Transverse colon (tissue), 4 donors: ENCODE measurements around the gene CDK13. TPM values are rescaled to one million over a fixed set of nuclear protein-coding genes. Genes with fewer than 3 reads are reported as not detected.

ENCODE experiments used
- DNase-seq: peaks from one replicate; pipeline ENCODE4 v3.0.0-alpha.2; 2019
- H3K27ac ChIP-seq, 4 donors: fragments of 200-600 bp; sonication (generic); 2 replicates each; pipeline ENCODE4 v1.5.1; 2016 to 2018; ENCODE audit warnings: inconsistent platforms in 4 of 4
- H3K27me3 ChIP-seq: fragments of 200-600 bp; sonication (generic); 2 replicates; pipeline ENCODE4 v1.5.1; 2017; ENCODE audit warnings: inconsistent platforms
- H3K36me3 ChIP-seq, 4 donors: fragments of 200-600 bp; sonication (generic); 2 replicates each; pipeline ENCODE4 v1.5.1; 2017 to 2019; ENCODE audit warnings: inconsistent platforms in 4 of 4
- H3K4me1 ChIP-seq, 4 donors: fragments of 200-600 bp; sonication (generic); 2 replicates each; pipeline ENCODE4 v1.5.1; 2017 to 2020; ENCODE audit warnings: inconsistent platforms in 4 of 4
- H3K4me3 ChIP-seq, 4 donors: fragments of 200-600 bp; sonication (generic); 1 replicate in 1 of 4; 2 replicates in 3 of 4; pipeline versions ENCODE4 v1.5.1 to v1.6.1; 2017 to 2019; ENCODE audit warnings: inconsistent platforms in 4 of 4
- H3K9me3 ChIP-seq, 2 donors: fragments of 200-600 bp; sonication (generic); 2 replicates each; pipeline ENCODE4 v1.5.1; 2017 to 2019; ENCODE audit warnings: inconsistent platforms in 2 of 2
- EP300 ChIP-seq: sonication (generic); formaldehyde crosslinking; IDR thresholded peaks from one replicate; pipeline ENCODE4 v1.6.1; 2017; ENCODE audit warnings: antibody characterized with exemption, low read depth
- POLR2A ChIP-seq: fragments of 450-650 bp; IDR thresholded peaks from one replicate; pipeline ENCODE4 v1.6.1; 2016; ENCODE audit warnings: antibody characterized with exemption, mild to moderate bottlenecking, moderate library complexity
- POLR2AphosphoS5 ChIP-seq, 3 donors: sonication (generic); formaldehyde crosslinking; IDR thresholded peaks; one replicate each; pipeline ENCODE4 v1.6.1; 2016; ENCODE audit warnings: antibody characterized with exemption in 3 of 3
- whole genome bisulfite sequencing, 2 donors: methylation state at CpG; one replicate each; pipeline ENCODE4 v1.1.5; 2018; ENCODE audit warnings: low coverage in 1 of 2; 5-methylcytosine and 5-hydroxymethylcytosine counted together
- in situ Hi-C, 4 donors: fragments of 200-750 bp; cut with MboI; loops; one replicate each; pipeline versions ENCODE4 v1.15.0 to v1.15.1; 2017; ENCODE audit warnings: low sequenced_read_pairs in 3 of 4, low pct_ligation_motif_present in 1 of 4, low pct_unique_long_range_greater_than_20kb in 1 of 4
- intact Hi-C: fragments of 100-400 bp; cut with DNase I; formaldehyde crosslinking; loops from one replicate; pipeline ENCODE4 v1.15.1; 2023; ENCODE audit warnings: low total_unique reads
- total RNA-seq, 4 donors: library from RNA; depleted of rRNA; stranded (reverse); fragments of >200 nt; gene quantifications; one replicate each; pipeline ENCODE4 v1.1.0, GENCODE V29; 2016
- TF ChIP-seq, protein P1 (sequence below), 5 experiments: fragments of 200-600 bp in 3 of 5; fragments of 450-650 bp in 2 of 5; sonication (generic) in 3 of 5; IDR thresholded peaks; 1 replicate in 2 of 5; 2 replicates in 3 of 5; pipeline ENCODE4 v1.5.1; 2016 to 2017; ENCODE audit warnings: antibody characterized with exemption in 5 of 5, inconsistent platforms in 3 of 5, mild to moderate bottlenecking in 2 of 5, moderate library complexity in 1 of 5

Gene CDK13
- total RNA-seq, 4 donors from 2014 or later: 102 to 192 (median 128) TPM

DNA sequence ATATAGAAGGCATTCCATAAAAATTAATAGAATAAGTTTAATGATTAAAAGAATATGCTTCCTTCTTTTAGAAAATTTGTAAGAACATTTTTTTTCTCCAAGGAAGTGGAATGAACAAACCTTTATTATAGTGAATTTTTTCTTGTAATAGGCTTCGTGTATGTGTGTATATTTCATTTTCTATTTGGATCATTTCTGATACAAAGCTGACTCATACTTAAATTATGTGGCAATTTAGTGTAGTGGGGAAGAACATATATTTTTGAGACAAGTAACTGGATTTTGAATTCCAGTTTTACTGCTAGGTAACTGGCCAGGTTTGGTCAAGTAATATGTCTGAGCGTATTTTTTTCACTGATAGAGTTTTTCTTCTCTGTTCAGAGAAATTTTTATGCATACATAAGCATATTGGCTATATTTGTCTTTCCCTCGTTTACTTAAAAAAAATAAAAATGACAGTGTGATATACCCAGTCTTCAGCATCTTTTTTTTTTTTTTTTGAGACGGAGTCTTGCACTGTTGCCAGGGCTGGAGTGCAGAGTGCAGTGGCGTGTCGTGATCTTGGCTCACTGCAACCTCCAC lies 50.8 kb downstream of the CDK13 start:
- no peaks in the 10 kb centered on the region for H3K9me3 ChIP-seq
- no peaks in the 10 kb centered on the region for H3K27me3 ChIP-seq
- H3K27ac ChIP-seq: no peak overlapping the region
- intact Hi-C loops: no loop called here
- DNase-seq: no peak
- in situ Hi-C loops: no loop called here
- TF ChIP-seq POLR2AphosphoS5 (IDR thresholded peaks at IDR 0.05) (no peak), EP300 (no peak), POLR2A (no peak)
- TF ChIP-seq, protein P1, sequence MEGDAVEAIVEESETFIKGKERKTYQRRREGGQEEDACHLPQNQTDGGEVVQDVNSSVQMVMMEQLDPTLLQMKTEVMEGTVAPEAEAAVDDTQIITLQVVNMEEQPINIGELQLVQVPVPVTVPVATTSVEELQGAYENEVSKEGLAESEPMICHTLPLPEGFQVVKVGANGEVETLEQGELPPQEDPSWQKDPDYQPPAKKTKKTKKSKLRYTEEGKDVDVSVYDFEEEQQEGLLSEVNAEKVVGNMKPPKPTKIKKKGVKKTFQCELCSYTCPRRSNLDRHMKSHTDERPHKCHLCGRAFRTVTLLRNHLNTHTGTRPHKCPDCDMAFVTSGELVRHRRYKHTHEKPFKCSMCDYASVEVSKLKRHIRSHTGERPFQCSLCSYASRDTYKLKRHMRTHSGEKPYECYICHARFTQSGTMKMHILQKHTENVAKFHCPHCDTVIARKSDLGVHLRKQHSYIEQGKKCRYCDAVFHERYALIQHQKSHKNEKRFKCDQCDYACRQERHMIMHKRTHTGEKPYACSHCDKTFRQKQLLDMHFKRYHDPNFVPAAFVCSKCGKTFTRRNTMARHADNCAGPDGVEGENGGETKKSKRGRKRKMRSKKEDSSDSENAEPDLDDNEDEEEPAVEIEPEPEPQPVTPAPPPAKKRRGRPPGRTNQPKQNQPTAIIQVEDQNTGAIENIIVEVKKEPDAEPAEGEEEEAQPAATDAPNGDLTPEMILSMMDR (IDR thresholded peaks at IDR 0.05): no peak
- H3K4me3 ChIP-seq: no peak overlapping the region
- H3K36me3 ChIP-seq: peaks cover 0 to 25% (median 0%) of the 10 kb centered on the region in 4 donors
- no peaks in the 10 kb centered on the region for H3K4me1 ChIP-seq
- WGBS, 2 donors: 84 to 88% methylated on average over 6 of the region's 6 CpGs

DNA sequence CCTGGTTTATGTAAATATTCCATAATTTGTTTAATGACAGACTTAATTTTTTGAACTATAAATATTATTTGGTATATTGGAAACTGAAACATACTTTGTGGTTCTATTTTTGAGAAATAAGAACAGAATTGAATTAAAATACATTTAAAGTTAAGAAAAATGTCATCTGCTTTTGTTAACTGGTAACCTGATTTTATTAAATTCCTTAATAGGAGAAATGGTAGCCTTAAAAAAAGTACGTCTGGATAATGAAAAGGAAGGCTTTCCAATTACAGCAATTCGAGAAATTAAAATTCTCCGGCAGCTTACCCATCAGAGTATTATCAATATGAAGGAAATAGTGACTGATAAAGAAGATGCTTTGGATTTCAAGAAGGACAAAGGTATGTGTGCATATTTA lies 51.6 kb downstream of the CDK13 start:
- in situ Hi-C loops (no loop called here), intact Hi-C loops (no loop called here)
- H3K4me3 ChIP-seq: no peak overlapping the region
- H3K4me1 ChIP-seq: no peaks in the 10 kb centered on the region
- 91 to 97% methylated on average over 3 of the region's 3 CpGs for WGBS, 2 donors
- H3K36me3 ChIP-seq: peaks cover 0 to 26% (median 0%) of the 10 kb centered on the region in 4 donors
- no peaks in the 10 kb centered on the region for H3K27me3 ChIP-seq
- no peaks in the 10 kb centered on the region for H3K9me3 ChIP-seq
- H3K27ac ChIP-seq: no peak overlapping the region
- DNase-seq: no peak
- TF ChIP-seq POLR2AphosphoS5 (IDR thresholded peaks at IDR 0.05) (no peak), POLR2A (no peak), EP300 (no peak)
- TF ChIP-seq, protein P1 (IDR thresholded peaks at IDR 0.05): no peak

DNA sequence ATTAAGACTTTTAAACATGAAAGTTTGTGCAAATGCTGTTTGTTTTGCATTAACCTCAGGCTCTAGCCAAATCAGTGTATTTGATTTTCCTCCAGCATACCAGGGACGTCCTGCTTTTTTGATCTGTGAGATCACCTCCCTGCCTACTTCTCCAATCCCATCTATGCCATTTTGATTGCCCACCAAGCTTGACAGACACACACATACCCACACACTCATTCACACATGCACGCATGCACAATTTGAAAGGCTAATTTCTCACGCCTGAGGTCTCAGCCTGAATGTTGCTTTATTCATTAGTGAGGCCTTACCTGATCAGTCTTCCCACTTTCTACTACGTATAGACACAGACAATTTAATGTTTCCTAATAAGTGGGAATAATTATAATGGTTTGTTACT lies 53.5 kb downstream of the CDK13 start:
- DNase-seq: no peak
- H3K27ac ChIP-seq: no peak overlapping the region
- TF ChIP-seq POLR2A (no peak), POLR2AphosphoS5 (IDR thresholded peaks at IDR 0.05) (no peak), EP300 (no peak)
- TF ChIP-seq, protein P1 (IDR thresholded peaks at IDR 0.05): no peak
- WGBS, 2 donors: 82 to 90% methylated on average over 4 of the region's 4 CpGs
- H3K9me3 ChIP-seq: no peaks in the 10 kb centered on the region
- H3K27me3 ChIP-seq: no peaks in the 10 kb centered on the region
- in situ Hi-C loops: no loop called here
- intact Hi-C loops: no loop called here
- no peak overlapping the region for H3K4me3 ChIP-seq
- no peaks in the 10 kb centered on the region for H3K4me1 ChIP-seq
- peaks cover 0 to 16% (median 0%) of the 10 kb centered on the region in 4 donors for H3K36me3 ChIP-seq

DNA sequence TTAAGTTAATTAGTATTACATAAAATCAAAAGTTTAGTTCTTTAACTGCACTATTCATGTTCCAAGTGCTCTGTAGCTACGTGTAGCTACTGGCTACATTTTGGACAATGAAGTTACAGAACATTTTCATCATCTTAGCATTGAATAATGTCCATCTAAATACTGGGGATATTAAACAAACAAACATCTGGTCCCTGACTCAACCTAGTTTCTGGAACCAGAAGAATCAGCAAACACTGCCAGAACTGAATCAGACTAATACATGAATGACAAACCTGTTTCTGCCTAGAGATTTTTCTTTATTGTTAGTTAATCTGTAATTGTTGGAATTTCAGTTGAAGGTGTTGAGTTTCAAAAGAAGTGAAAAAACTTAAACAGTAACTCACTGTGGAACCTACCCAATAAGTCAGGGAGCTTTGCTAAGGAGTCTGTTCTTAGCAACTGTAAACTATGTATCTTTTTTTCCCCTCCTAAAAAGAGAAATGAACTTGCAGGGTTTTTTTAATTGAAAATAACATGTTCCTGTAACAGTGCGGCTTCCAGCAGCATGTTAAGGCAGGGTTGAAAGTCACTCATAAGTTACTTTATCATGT lies 58.3 kb downstream of the CDK13 start:
- in situ Hi-C loops: no loop called here
- TF ChIP-seq POLR2A: no peak
- TF ChIP-seq EP300: no peak
- TF ChIP-seq POLR2AphosphoS5 (IDR thresholded peaks at IDR 0.05): no peak
- TF ChIP-seq, protein P1 (IDR thresholded peaks at IDR 0.05): no peak
- H3K9me3 ChIP-seq: no peaks in the 10 kb centered on the region
- no peak overlapping the region for H3K27ac ChIP-seq
- no peak for DNase-seq
- intact Hi-C loops: no loop called here
- peaks cover 0 to 8% (median 0%) of the 10 kb centered on the region in 4 donors for H3K36me3 ChIP-seq
- WGBS, 2 donors: 78 to 93% methylated on average over 1 to 2 of the region's 2 CpGs
- no peak overlapping the region for H3K4me3 ChIP-seq
- no peaks in the 10 kb centered on the region for H3K4me1 ChIP-seq
- H3K27me3 ChIP-seq: no peaks in the 10 kb centered on the region
